GM12875 (cell line): Measurements from ENCODE around the gene MTHFSD.

Source experiments
- H3K4me3 ChIP-seq: one replicate; pipeline ENCODE4 v1.5.1; 2011; ENCODE audit warnings: low read depth, low read length, control low read depth
- TF ChIP-seq, protein P1 (sequence below): IDR thresholded peaks from 2 replicates; pipeline ENCODE4 v1.5.1; 2011; ENCODE audit warnings: low read depth, mild to moderate bottlenecking, control low read depth, inconsistent platforms, low read length, moderate library complexity, borderline replicate concordance; ENCODE audit not compliant: insufficient read depth

The MTHFSD gene

GRCh38 chr16:86530251-86531190 is 24.5 kb downstream of the MTHFSD start:
- no peak overlapping the region for H3K4me3 ChIP-seq
- TF ChIP-seq, protein P1, sequence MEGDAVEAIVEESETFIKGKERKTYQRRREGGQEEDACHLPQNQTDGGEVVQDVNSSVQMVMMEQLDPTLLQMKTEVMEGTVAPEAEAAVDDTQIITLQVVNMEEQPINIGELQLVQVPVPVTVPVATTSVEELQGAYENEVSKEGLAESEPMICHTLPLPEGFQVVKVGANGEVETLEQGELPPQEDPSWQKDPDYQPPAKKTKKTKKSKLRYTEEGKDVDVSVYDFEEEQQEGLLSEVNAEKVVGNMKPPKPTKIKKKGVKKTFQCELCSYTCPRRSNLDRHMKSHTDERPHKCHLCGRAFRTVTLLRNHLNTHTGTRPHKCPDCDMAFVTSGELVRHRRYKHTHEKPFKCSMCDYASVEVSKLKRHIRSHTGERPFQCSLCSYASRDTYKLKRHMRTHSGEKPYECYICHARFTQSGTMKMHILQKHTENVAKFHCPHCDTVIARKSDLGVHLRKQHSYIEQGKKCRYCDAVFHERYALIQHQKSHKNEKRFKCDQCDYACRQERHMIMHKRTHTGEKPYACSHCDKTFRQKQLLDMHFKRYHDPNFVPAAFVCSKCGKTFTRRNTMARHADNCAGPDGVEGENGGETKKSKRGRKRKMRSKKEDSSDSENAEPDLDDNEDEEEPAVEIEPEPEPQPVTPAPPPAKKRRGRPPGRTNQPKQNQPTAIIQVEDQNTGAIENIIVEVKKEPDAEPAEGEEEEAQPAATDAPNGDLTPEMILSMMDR: no peak

- H3K4me3 ChIP-seq: no peak overlapping the region
- TF ChIP-seq, protein P1: no peak
Observed at GRCh38 chr16:86529160-86529559, 25.9 kb downstream of the MTHFSD start.

DNA sequence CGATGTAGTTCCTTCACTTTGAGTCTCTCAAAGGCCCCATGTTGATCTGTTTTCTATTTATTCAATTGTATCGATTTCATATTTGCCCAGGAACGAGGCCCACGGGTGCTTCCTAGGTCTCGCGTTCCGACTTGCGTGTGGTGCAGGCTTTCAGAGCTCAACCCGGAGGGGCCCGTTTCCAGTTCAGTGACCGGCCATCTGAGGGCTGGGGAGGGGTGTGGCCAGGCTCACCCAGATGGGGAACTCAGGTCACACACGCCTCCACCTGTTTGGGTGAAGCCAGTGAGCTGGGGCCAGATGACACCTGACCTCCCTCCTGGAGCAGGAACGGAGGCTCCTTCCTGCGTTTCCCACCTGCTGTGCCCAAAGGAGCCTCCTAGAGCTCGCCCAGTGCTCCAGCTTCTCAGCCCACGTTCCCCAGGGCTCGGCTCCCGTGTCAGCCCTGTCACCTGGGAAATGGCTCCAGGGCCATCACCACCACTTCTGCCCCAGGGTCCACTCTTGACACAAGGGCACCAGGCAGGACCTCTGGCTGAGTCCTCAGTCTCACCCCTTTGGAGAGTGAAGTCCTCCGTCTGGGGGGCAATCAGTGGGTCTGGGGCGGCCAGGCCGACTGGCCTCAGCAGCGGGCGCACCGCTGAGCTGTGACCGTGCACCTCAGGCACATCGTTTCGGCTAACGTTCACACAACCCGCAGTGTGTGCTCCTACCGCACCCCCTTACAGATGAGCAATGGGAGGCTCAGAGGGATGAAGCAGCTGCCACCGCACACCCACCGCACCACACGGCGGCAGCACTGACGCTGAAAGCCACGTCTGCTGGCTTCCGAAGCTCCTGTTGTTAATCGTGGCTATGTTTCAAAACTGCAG is 26.7 kb downstream of the MTHFSD start:
- H3K4me3 ChIP-seq: no peak overlapping the region
- TF ChIP-seq, protein P1: no peak

- H3K4me3 ChIP-seq: no peak overlapping the region
- TF ChIP-seq, protein P1: no peak
Observed at GRCh38 chr16:86527366-86527765, 27.7 kb downstream of the MTHFSD start.

GRCh38 chr16:86525696-86526095 is 29.3 kb downstream of the MTHFSD start:
- TF ChIP-seq, protein P1: no peak
- no peak overlapping the region for H3K4me3 ChIP-seq

DNA sequence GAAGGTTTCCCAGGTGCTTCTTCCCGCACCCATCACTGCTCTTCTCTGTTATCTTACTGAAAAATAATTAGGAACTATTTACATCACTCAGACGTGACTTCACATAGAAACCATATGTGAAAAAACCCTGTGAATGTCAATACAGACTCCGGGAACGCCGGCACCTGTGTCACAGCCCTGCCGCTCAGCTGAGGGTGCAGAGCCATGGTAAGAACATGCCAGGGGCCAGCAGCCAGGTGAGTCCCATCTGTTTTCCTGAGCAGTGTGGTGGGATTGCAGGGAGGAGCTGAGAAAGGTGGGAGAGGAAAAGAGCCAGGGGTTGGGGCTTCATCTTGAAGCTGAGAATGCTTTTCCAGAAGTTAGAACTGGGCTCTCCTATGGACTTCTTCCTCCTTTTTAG is 31.0 kb downstream of the MTHFSD start:
- H3K4me3 ChIP-seq: no peak overlapping the region
- TF ChIP-seq, protein P1: no peak
